Gastrocnemius medialis (tissue), 4 donors: ENCODE results near the gene MAD1L1. TPM values are rescaled to one million over a fixed set of nuclear protein-coding genes. Genes with fewer than 3 reads are reported as not detected.

Experiments used
- ATAC-seq, 2 donors: fragments of 150-250 bp; one replicate each; pipeline ENCODE4 v1.9.1; 2016
- DNase-seq, 2 donors: peaks; one replicate each; pipeline ENCODE4 v3.0.0-alpha.2; 2019
- H3K27ac ChIP-seq, 4 donors: fragments of 200-600 bp; sonication (generic); 1 replicate in 1 of 4; 2 replicates in 3 of 4; pipeline ENCODE4 v1.5.1; 2016 to 2018; ENCODE audit warnings: mild to moderate bottlenecking in 2 of 4, moderate library complexity in 1 of 4
- H3K27me3 ChIP-seq, 3 donors: fragments of 200-600 bp; sonication (generic) in 2 of 3; 1 replicate in 1 of 3; 2 replicates in 2 of 3; pipeline versions ENCODE4 v1.5.1 to v1.6.0; 2016 to 2019; ENCODE audit warnings: mild to moderate bottlenecking in 1 of 3, moderate library complexity in 1 of 3
- H3K36me3 ChIP-seq, 2 donors: fragments of 200-600 bp; sonication (generic) in 1 of 2; one replicate each; pipeline ENCODE4 v1.5.1; 2017 to 2018
- H3K4me1 ChIP-seq, 2 donors: fragments of 200-600 bp; sonication (generic) in 1 of 2; one replicate each; pipeline ENCODE4 v1.5.1; 2016 to 2017; ENCODE audit warnings: mild to moderate bottlenecking in 2 of 2
- H3K4me3 ChIP-seq, 4 donors: fragments of 200-600 bp; sonication (generic) in 3 of 4; 1 replicate in 1 of 4; 2 replicates in 3 of 4; pipeline ENCODE4 v1.5.1; 2016 to 2019; ENCODE audit warnings: mild to moderate bottlenecking in 2 of 4
- H3K9me3 ChIP-seq, 3 donors: fragments of 200-600 bp; sonication (generic) in 2 of 3; 1 replicate in 1 of 3; 2 replicates in 2 of 3; pipeline ENCODE4 v1.5.1; 2016 to 2019
- POLR2A ChIP-seq, 2 donors: fragments of 450-650 bp; IDR thresholded peaks; one replicate each; pipeline ENCODE4 v1.6.1; 2017; ENCODE audit warnings: antibody characterized with exemption in 2 of 2, mild to moderate bottlenecking in 2 of 2, moderate library complexity in 2 of 2
- in situ Hi-C, 4 donors: fragments of 200-750 bp; cut with MboI; loops; one replicate each; pipeline versions ENCODE4 v1.15.0 to v1.8.0; 2017; ENCODE audit warnings: low sequenced_read_pairs in 4 of 4
- intact Hi-C: fragments of 100-400 bp; cut with DNase I; formaldehyde crosslinking; loops from one replicate; pipeline ENCODE4 v1.15.1; 2023; ENCODE audit warnings: low total_unique reads
- total RNA-seq, 4 donors: library from RNA; depleted of rRNA; stranded (reverse); fragments of >200 nt; gene quantifications; one replicate each; pipeline versions ENCODE4 v1.1.0 to v1.2.3, GENCODE V29; 2016
- TF ChIP-seq, protein P1 (sequence below), 5 experiments: fragments of 450-650 bp in 3 of 5; fragments of 200-600 bp in 2 of 5; sonication (generic) in 2 of 5; IDR thresholded peaks in 4 of 5; conservative IDR thresholded peaks in 1 of 5; 1 replicate in 4 of 5; 2 replicates in 1 of 5; pipeline ENCODE4 v1.5.1; 2016 to 2019; ENCODE audit warnings: antibody characterized with exemption in 5 of 5, mild to moderate bottlenecking in 3 of 5, moderate library complexity in 3 of 5

The MAD1L1 gene
- total RNA-seq, 4 donors from 2014 or later, result 19.7 to 32.4 (median 22.7) TPM

GRCh38 chr7:2085804-2086203 lies 146.9 kb downstream of the MAD1L1 start:
- Histone ChIP-seq H3K27me3 (no peaks in the 10 kb centered on the region), H3K4me3 (no peak overlapping the region), H3K4me1 (peaks cover 0 to 4% of the 10 kb centered on the region in 2 donors), H3K27ac (no peak overlapping the region), H3K36me3 (no peaks in the 10 kb centered on the region), H3K9me3 (no peaks in the 10 kb centered on the region)
- DNase-seq, result no peak
- intact Hi-C loops (no loop called here), in situ Hi-C loops (no loop called here)
- TF ChIP-seq POLR2A (IDR thresholded peaks at IDR 0.05), result no peak
- TF ChIP-seq, protein P1, sequence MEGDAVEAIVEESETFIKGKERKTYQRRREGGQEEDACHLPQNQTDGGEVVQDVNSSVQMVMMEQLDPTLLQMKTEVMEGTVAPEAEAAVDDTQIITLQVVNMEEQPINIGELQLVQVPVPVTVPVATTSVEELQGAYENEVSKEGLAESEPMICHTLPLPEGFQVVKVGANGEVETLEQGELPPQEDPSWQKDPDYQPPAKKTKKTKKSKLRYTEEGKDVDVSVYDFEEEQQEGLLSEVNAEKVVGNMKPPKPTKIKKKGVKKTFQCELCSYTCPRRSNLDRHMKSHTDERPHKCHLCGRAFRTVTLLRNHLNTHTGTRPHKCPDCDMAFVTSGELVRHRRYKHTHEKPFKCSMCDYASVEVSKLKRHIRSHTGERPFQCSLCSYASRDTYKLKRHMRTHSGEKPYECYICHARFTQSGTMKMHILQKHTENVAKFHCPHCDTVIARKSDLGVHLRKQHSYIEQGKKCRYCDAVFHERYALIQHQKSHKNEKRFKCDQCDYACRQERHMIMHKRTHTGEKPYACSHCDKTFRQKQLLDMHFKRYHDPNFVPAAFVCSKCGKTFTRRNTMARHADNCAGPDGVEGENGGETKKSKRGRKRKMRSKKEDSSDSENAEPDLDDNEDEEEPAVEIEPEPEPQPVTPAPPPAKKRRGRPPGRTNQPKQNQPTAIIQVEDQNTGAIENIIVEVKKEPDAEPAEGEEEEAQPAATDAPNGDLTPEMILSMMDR (IDR thresholded peaks at IDR 0.05 in 4 of 5, conservative IDR thresholded peaks at IDR 0.05 in 1 of 5), result no peak
- no peak for ATAC-seq

GRCh38 chr7:2084781-2085505 lies 147.8 kb downstream of the MAD1L1 start:
- DNase-seq (no peak), ATAC-seq (no peak)
- in situ Hi-C loops, result no loop called here
- intact Hi-C loops, result no loop called here
- no peak for TF ChIP-seq POLR2A (IDR thresholded peaks at IDR 0.05)
- TF ChIP-seq, protein P1 (IDR thresholded peaks at IDR 0.05 in 4 of 5, conservative IDR thresholded peaks at IDR 0.05 in 1 of 5), result no peak
- Histone ChIP-seq H3K4me1 (peaks cover 0 to 5% of the 10 kb centered on the region in 2 donors), H3K9me3 (no peaks in the 10 kb centered on the region), H3K27ac (no peak overlapping the region), H3K36me3 (no peaks in the 10 kb centered on the region), H3K27me3 (no peaks in the 10 kb centered on the region), H3K4me3 (no peak overlapping the region)

DNA sequence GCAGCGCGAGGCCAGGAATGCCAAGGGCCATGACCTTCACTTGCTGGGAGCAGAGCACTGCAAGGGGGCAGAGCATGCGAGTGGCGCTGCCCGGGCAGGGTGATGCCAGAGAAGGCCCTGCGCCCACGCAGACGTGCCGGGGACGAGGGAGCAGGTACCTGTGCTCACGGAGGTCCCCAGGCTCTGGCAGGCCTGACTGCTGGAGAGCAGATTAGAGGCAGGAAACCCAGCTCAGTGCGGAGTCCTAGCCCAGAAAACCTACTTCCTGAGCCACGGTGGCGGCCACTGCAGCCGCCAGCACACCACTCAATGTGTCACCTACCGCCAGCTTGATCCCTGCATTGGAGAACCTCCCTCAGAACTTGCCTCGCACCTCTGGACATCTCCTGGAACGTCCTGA lies 148.4 kb downstream of the MAD1L1 start:
- DNase-seq, result no peak
- TF ChIP-seq, protein P1 (IDR thresholded peaks at IDR 0.05 in 4 of 5, conservative IDR thresholded peaks at IDR 0.05 in 1 of 5), result no peak
- TF ChIP-seq POLR2A (IDR thresholded peaks at IDR 0.05), result no peak
- in situ Hi-C loops, result no loop called here
- H3K27ac ChIP-seq, result no peak overlapping the region
- intact Hi-C loops, result no loop called here
- no peaks in the 10 kb centered on the region for H3K9me3 ChIP-seq
- peaks cover 0 to 11% of the 10 kb centered on the region in 2 donors for H3K4me1 ChIP-seq
- H3K27me3 ChIP-seq, result no peaks in the 10 kb centered on the region
- H3K4me3 ChIP-seq, result no peak overlapping the region
- no peak for ATAC-seq
- H3K36me3 ChIP-seq, result no peaks in the 10 kb centered on the region

- Histone ChIP-seq H3K4me1 (peaks cover 0 to 11% of the 10 kb centered on the region in 2 donors), H3K27ac (no peak overlapping the region), H3K36me3 (no peaks in the 10 kb centered on the region), H3K27me3 (no peaks in the 10 kb centered on the region), H3K4me3 (no peak overlapping the region), H3K9me3 (no peaks in the 10 kb centered on the region)
- ATAC-seq (no peak), DNase-seq (no peak)
- intact Hi-C loops (no loop called here), in situ Hi-C loops (no loop called here)
- no peak for TF ChIP-seq POLR2A (IDR thresholded peaks at IDR 0.05)
- TF ChIP-seq, protein P1 (IDR thresholded peaks at IDR 0.05 in 4 of 5, conservative IDR thresholded peaks at IDR 0.05 in 1 of 5), result no peak
Measured at GRCh38 chr7:2083362-2083761, 149.4 kb downstream of the MAD1L1 start.
